ENCODE results near the gene RRAD.

- TF ChIP-seq CTCF (IDR thresholded peaks at IDR 0.05) (no peak), POLR2A (IDR thresholded peaks at IDR 0.05) (no peak)
These were observed 39.8 kb downstream of the RRAD start for GRCh38 chr16:66885491-66885890.

All from heart left ventricle (tissue), 13 donors.